SK-N-SH treated with all-trans-retinoic acid at 6 μM for 48 hours (cell line): ENCODE measurements around the gene BMP10.

Experiments
- ATAC-seq: fragments of 200-7000 bp; cut with Tn5 transposase; 3 replicates; pipeline ENCODE4 v1.9.1; 2020; ENCODE audit warnings: mild to moderate bottlenecking, moderate library complexity
- ARNTL ChIP-seq: fragments of 450-650 bp; formaldehyde crosslinking; IDR thresholded peaks from 2 replicates; pipeline ENCODE4 v1.5.0; 2020; ENCODE audit warnings: low read depth, mild to moderate bottlenecking, moderate library complexity, borderline replicate concordance
- CREB5 ChIP-seq: fragments of 250-450 bp; sonication (Bioruptor Pico); IDR thresholded peaks from 2 replicates; pipeline ENCODE4 v1.5.1; 2020; ENCODE audit warnings: low read depth, mild to moderate bottlenecking, moderate library complexity
- CSRNP3 ChIP-seq: fragments of 250-450 bp; sonication (Bioruptor Pico); IDR thresholded peaks from 2 replicates; pipeline ENCODE4 v1.5.1; 2021; ENCODE audit warnings: mild to moderate bottlenecking, moderate library complexity
- ESRRG ChIP-seq: fragments of 250-450 bp; sonication (Bioruptor Pico); IDR thresholded peaks from 2 replicates; pipeline ENCODE4 v1.6.1; 2021; ENCODE audit warnings: mild to moderate bottlenecking
- GLIS3 ChIP-seq: fragments of 250-450 bp; sonication (Bioruptor Pico); IDR thresholded peaks from 2 replicates; pipeline ENCODE4 v1.5.0; 2020; ENCODE audit warnings: mild to moderate bottlenecking, moderate library complexity
- ISL1 ChIP-seq: fragments of 250-450 bp; sonication (Bioruptor Pico); IDR thresholded peaks from 2 replicates; pipeline ENCODE4 v2.1.2; 2022; ENCODE audit warnings: mild to moderate bottlenecking, moderate library complexity
- OSR1 ChIP-seq: fragments of 250-450 bp; sonication (Bioruptor Pico); IDR thresholded peaks from 2 replicates; pipeline ENCODE4 v1.8.0; 2022; ENCODE audit warnings: moderate library complexity, mild to moderate bottlenecking, inconsistent platforms
- PATZ1 ChIP-seq: fragments of 250-450 bp; sonication (Bioruptor Pico); IDR thresholded peaks from 2 replicates; pipeline ENCODE4 v1.8.0; 2020; ENCODE audit warnings: mild to moderate bottlenecking, moderate library complexity, borderline replicate concordance
- PPARA ChIP-seq: fragments of 250-450 bp; sonication (Bioruptor Pico); IDR thresholded peaks from 2 replicates; pipeline ENCODE4 v1.5.0; 2020; ENCODE audit warnings: mild to moderate bottlenecking, borderline replicate concordance
- RARB ChIP-seq: fragments of 250-450 bp; sonication (Bioruptor Pico); IDR thresholded peaks from 2 replicates; pipeline ENCODE4 v1.8.0; 2021; ENCODE audit warnings: mild to moderate bottlenecking, moderate library complexity
- TCF4 ChIP-seq: fragments of 250-450 bp; sonication (Bioruptor Pico); IDR thresholded peaks from 2 replicates; pipeline ENCODE4 v1.8.0; 2021; ENCODE audit warnings: mild to moderate bottlenecking, moderate library complexity, borderline replicate concordance
- TSHZ2 ChIP-seq: fragments of 250-450 bp; sonication (Bioruptor Pico); IDR thresholded peaks from 2 replicates; pipeline ENCODE4 v1.5.0; 2020; ENCODE audit warnings: mild to moderate bottlenecking, moderate library complexity
- ZC3H10 ChIP-seq: fragments of 250-450 bp; sonication (Bioruptor Pico); IDR thresholded peaks from 2 replicates; pipeline ENCODE4 v1.5.1; 2021; ENCODE audit warnings: mild to moderate bottlenecking, moderate library complexity
- ZFP3 ChIP-seq: fragments of 250-450 bp; sonication (Bioruptor Pico); IDR thresholded peaks from 2 replicates; pipeline ENCODE4 v1.5.0; 2020; ENCODE audit warnings: mild to moderate bottlenecking, moderate library complexity

BMP10 gene

GRCh38 chr2:68888038-68888704 is 17.0 kb upstream of the BMP10 start (continued):
- TF ChIP-seq CSRNP3 (CRISPR knock-in tag) (no peak), ISL1 (CRISPR knock-in tag) (no peak), ZFP3 (no peak), RARB (no peak)

GRCh38 chr2:68885811-68886075 is 14.5 kb upstream of the BMP10 start:
- ATAC-seq: no peak
- TF ChIP-seq GLIS3 (CRISPR knock-in tag): no peak
- no peak for TF ChIP-seq ISL1 (CRISPR knock-in tag)
- no peak for TF ChIP-seq ZFP3
- no peak for TF ChIP-seq CREB5 (CRISPR knock-in tag)
- TF ChIP-seq PATZ1 (CRISPR knock-in tag): no peak
- no peak for TF ChIP-seq ARNTL (CRISPR knock-in tag)
- TF ChIP-seq TCF4 (CRISPR knock-in tag): no peak
- no peak for TF ChIP-seq ZC3H10 (CRISPR knock-in tag)
- no peak for TF ChIP-seq ESRRG (CRISPR knock-in tag)

GRCh38 chr2:68885074-68885810 is 14.0 kb upstream of the BMP10 start:
- ATAC-seq: no peak
- TF ChIP-seq PPARA (CRISPR knock-in tag): no peak

- TF ChIP-seq CSRNP3 (CRISPR knock-in tag) (no peak), OSR1 (CRISPR knock-in tag) (no peak), CREB5 (CRISPR knock-in tag) (no peak), PATZ1 (CRISPR knock-in tag) (no peak), ZC3H10 (CRISPR knock-in tag) (no peak), TSHZ2 (CRISPR knock-in tag) (no peak), ISL1 (CRISPR knock-in tag) (0 out of 2 replicates have a peak, but pooled peaks have one; percentile 7)
- no peak for ATAC-seq
These were observed 9.0 kb upstream of the BMP10 start for GRCh38 chr2:68880213-68880612.
